ENCODE results near the gene EFEMP2.

DNA sequence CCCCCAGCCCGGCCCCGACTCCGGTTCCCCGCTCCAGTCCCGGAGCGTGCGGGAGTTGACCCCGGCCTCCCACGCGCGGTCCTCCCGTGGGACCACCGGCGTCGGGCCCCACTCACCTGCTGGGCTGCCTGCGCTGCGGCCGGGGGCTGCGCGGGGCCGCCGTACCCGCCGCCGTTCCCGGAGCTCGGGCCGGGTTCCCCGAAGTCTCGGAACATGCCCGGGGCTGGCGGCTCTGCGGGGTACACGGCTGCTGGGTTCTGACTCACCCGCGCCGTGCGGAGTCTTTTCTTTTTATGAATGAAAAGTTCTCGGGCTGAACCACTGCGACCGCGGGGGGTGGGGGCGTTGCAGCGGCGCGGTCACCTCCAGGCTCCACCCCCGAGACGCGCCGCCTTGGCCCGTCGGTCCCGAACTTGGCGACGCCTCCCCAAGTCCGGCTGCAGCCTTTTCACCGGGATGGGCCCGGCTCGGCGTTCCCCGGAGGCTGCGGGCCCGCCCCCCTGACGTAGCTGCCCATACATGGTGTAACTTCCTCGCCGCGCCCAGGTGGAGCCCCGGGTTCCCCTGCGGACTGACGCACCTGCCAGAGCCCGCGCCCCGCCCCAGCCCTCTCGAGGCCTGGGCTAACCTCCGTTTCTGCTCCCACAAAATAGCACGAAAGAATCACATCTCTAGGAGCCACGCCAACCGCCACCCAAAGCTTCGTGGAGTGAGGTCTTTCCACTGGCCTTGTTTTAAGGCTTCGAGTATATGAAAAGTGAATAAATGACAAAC lies 27.7 kb upstream of the EFEMP2 start, which contains the start of gene FOSL1:
- no peak for TF ChIP-seq EZH2 (IDR thresholded peaks at IDR 0.05; ENCODE audit: insufficient read depth, low read length)
- TF ChIP-seq, protein P1, sequence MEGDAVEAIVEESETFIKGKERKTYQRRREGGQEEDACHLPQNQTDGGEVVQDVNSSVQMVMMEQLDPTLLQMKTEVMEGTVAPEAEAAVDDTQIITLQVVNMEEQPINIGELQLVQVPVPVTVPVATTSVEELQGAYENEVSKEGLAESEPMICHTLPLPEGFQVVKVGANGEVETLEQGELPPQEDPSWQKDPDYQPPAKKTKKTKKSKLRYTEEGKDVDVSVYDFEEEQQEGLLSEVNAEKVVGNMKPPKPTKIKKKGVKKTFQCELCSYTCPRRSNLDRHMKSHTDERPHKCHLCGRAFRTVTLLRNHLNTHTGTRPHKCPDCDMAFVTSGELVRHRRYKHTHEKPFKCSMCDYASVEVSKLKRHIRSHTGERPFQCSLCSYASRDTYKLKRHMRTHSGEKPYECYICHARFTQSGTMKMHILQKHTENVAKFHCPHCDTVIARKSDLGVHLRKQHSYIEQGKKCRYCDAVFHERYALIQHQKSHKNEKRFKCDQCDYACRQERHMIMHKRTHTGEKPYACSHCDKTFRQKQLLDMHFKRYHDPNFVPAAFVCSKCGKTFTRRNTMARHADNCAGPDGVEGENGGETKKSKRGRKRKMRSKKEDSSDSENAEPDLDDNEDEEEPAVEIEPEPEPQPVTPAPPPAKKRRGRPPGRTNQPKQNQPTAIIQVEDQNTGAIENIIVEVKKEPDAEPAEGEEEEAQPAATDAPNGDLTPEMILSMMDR (IDR thresholded peaks at IDR 0.05; ENCODE audit: insufficient read depth, low read depth, low read length) = no peak
